ENCODE data around the gene NEURL3.

The NEURL3 gene

GRCh38 chr2:96470636-96471035 lies 34.5 kb downstream of the NEURL3 start:
- H3K9me2 ChIP-seq (replicated peaks; ENCODE audit: low read depth, low read length), result no peaks in the 10 kb centered on the region
- no peaks in the 10 kb centered on the region for H3K79me2 ChIP-seq (ENCODE audit: insufficient read depth, low read length)
- no peaks in the 10 kb centered on the region for H3K36me3 ChIP-seq (ENCODE audit: insufficient read depth, low read length)
- no peaks in the 10 kb centered on the region for H3K27me3 ChIP-seq (ENCODE audit: insufficient read depth, low read length, poor library complexity, severe bottlenecking)
- H3K9ac ChIP-seq (ENCODE audit: low read depth, low read length, poor library complexity, severe bottlenecking), result no peak overlapping the region
- H4K20me1 ChIP-seq (ENCODE audit: insufficient read depth, low read length, poor library complexity, severe bottlenecking), result no peaks in the 10 kb centered on the region
- no peaks in the 10 kb centered on the region for H3K4me1 ChIP-seq (ENCODE audit: insufficient read depth, low read length, poor library complexity, severe bottlenecking)
- no peaks in the 10 kb centered on the region for H3K9me3 ChIP-seq (ENCODE audit: insufficient read depth, low read depth, low read length)
- H3K4me3 ChIP-seq (ENCODE audit: low read length, poor library complexity, severe bottlenecking), result no peak overlapping the region
- TF ChIP-seq CTCF (conservative IDR thresholded peaks at IDR 0.05; ENCODE audit: low read length), result no peak
- TF ChIP-seq EZH2phosphoT487 (IDR thresholded peaks at IDR 0.05; ENCODE audit: borderline replicate concordance), result no peak
- H3F3A ChIP-seq (ENCODE audit: low read depth), result no peaks in the 10 kb centered on the region
- H3K4me2 ChIP-seq (ENCODE audit: low read depth, low read length, poor library complexity, severe bottlenecking), result no peak overlapping the region
- no peak overlapping the region for H2AFZ ChIP-seq (ENCODE audit: low read length)

GRCh38 chr2:96470109-96470508 lies 35.0 kb downstream of the NEURL3 start:
- no peaks in the 10 kb centered on the region for H4K20me1 ChIP-seq (ENCODE audit: insufficient read depth, low read length, poor library complexity, severe bottlenecking)
- H3K9me2 ChIP-seq (replicated peaks; ENCODE audit: low read depth, low read length), result no peaks in the 10 kb centered on the region
- H3K9ac ChIP-seq (ENCODE audit: low read depth, low read length, poor library complexity, severe bottlenecking), result no peak overlapping the region
- H3K4me1 ChIP-seq (ENCODE audit: insufficient read depth, low read length, poor library complexity, severe bottlenecking), result no peaks in the 10 kb centered on the region
- H3K36me3 ChIP-seq (ENCODE audit: insufficient read depth, low read length), result no peaks in the 10 kb centered on the region
- no peak for TF ChIP-seq CTCF (conservative IDR thresholded peaks at IDR 0.05; ENCODE audit: low read length)
- no peak for TF ChIP-seq EZH2phosphoT487 (IDR thresholded peaks at IDR 0.05; ENCODE audit: borderline replicate concordance)
- H3K9me3 ChIP-seq (ENCODE audit: insufficient read depth, low read depth, low read length), result no peaks in the 10 kb centered on the region
- no peak overlapping the region for H3K4me3 ChIP-seq (ENCODE audit: low read length, poor library complexity, severe bottlenecking)
- no peak overlapping the region for H2AFZ ChIP-seq (ENCODE audit: low read length)
- H3K79me2 ChIP-seq (ENCODE audit: insufficient read depth, low read length), result no peaks in the 10 kb centered on the region
- H3F3A ChIP-seq (ENCODE audit: low read depth), result no peaks in the 10 kb centered on the region
- H3K27me3 ChIP-seq (ENCODE audit: insufficient read depth, low read length, poor library complexity, severe bottlenecking), result no peaks in the 10 kb centered on the region
- no peak overlapping the region for H3K4me2 ChIP-seq (ENCODE audit: low read depth, low read length, poor library complexity, severe bottlenecking)

DNA sequence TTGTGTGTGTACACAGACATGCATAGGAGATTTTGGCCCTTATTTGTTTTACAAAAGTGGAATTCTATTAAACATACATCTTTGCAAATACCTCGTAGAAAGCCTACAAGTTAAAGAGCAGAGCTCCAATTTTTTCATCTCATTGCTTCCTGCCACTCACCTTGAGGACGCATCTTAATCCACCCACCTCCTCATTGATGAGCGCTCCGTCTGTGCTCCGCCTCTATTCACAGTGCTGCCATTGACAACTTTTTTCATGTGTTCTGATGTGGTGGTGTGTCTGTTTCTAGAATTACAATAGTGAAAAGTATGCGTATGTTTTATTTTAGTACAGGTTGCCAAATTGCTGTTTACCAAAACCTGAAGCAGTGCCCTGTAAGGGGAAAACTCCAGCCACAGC lies 36.3 kb downstream of the NEURL3 start:
- Histone ChIP-seq H3K4me3 (ENCODE audit: low read length, poor library complexity, severe bottlenecking) (no peak overlapping the region), H3K9me2 (replicated peaks; ENCODE audit: low read depth, low read length) (no peaks in the 10 kb centered on the region), H3K4me1 (ENCODE audit: insufficient read depth, low read length, poor library complexity, severe bottlenecking) (no peaks in the 10 kb centered on the region), H3K9me3 (ENCODE audit: insufficient read depth, low read depth, low read length) (no peaks in the 10 kb centered on the region), H3K27me3 (ENCODE audit: insufficient read depth, low read length, poor library complexity, severe bottlenecking) (no peaks in the 10 kb centered on the region), H3K9ac (ENCODE audit: low read depth, low read length, poor library complexity, severe bottlenecking) (no peak overlapping the region), H3K79me2 (ENCODE audit: insufficient read depth, low read length) (no peaks in the 10 kb centered on the region), H3F3A (ENCODE audit: low read depth) (no peaks in the 10 kb centered on the region), H2AFZ (ENCODE audit: low read length) (no peak overlapping the region), H3K36me3 (ENCODE audit: insufficient read depth, low read length) (no peaks in the 10 kb centered on the region), H4K20me1 (ENCODE audit: insufficient read depth, low read length, poor library complexity, severe bottlenecking) (no peaks in the 10 kb centered on the region), H3K4me2 (ENCODE audit: low read depth, low read length, poor library complexity, severe bottlenecking) (no peak overlapping the region)
- TF ChIP-seq EZH2phosphoT487 (IDR thresholded peaks at IDR 0.05; ENCODE audit: borderline replicate concordance), result no peak
- TF ChIP-seq CTCF (conservative IDR thresholded peaks at IDR 0.05; ENCODE audit: low read length), result no peak
